Body of pancreas (tissue), 4 donors: ENCODE measurements around the gene MAP3K4. TPM values are rescaled to one million over a fixed set of nuclear protein-coding genes. Genes with fewer than 3 reads are reported as not detected.
A peak's percentile ranks its signal among the peaks of the same experiment; 100 is the strongest.

Source experiments
- ATAC-seq: fragments of 150-250 bp; one replicate; pipeline ENCODE4 v1.9.1; 2016
- DNase-seq, 4 donors: peaks; one replicate each; pipeline ENCODE4 v3.0.0-alpha.2; 2019
- H3K27ac ChIP-seq, 4 donors: fragments of 200-600 bp; sonication (generic); 1 replicate in 3 of 4; 2 replicates in 1 of 4; pipeline versions ENCODE4 v1.5.1 to v1.6.1; 2016 to 2019; ENCODE audit warnings: mild to moderate bottlenecking in 1 of 4, mixed read lengths in 1 of 4, moderate library complexity in 1 of 4
- H3K27me3 ChIP-seq, 2 donors: fragments of 200-600 bp; sonication (generic); one replicate each; pipeline ENCODE4 v1.6.0; 2016; ENCODE audit warnings: mild to moderate bottlenecking in 1 of 2
- H3K36me3 ChIP-seq, 2 donors: fragments of 200-600 bp; sonication (generic); replicated peaks in 1 of 2; 2 replicates each; pipeline ENCODE4 v1.5.1; 2016; ENCODE audit warnings: low read depth in 2 of 2; ENCODE audit not compliant: insufficient read depth in 1 of 2
- H3K4me1 ChIP-seq: fragments of 200-600 bp; sonication (generic); one replicate; pipeline ENCODE4 v1.6.0; 2016
- H3K4me3 ChIP-seq, 2 donors: fragments of 200-600 bp; sonication (generic); 1 replicate in 1 of 2; 2 replicates in 1 of 2; pipeline ENCODE4 v1.5.1; 2016 to 2019
- H3K9me3 ChIP-seq, 3 donors: fragments of 200-600 bp; sonication (generic); 1 replicate in 2 of 3; 2 replicates in 1 of 3; pipeline ENCODE4 v1.5.1; 2016
- POLR2A ChIP-seq, 3 donors: fragments of 450-650 bp; IDR thresholded peaks; one replicate each; pipeline ENCODE4 v1.6.1; 2016; ENCODE audit warnings: antibody characterized with exemption in 3 of 3, mild to moderate bottlenecking in 2 of 3
- whole genome bisulfite sequencing, 2 donors: methylation state at CpG; one replicate each; pipeline ENCODE4 v1.1.5; 2017; 5-methylcytosine and 5-hydroxymethylcytosine counted together
- intact Hi-C: fragments of 100-400 bp; cut with DNase I; formaldehyde crosslinking; loops from one replicate; pipeline ENCODE4 v1.15.1; 2023
- total RNA-seq, 2 donors: library from RNA; depleted of rRNA; stranded (reverse); fragments of >200 nt; gene quantifications; one replicate each; pipeline ENCODE4 v1.1.0, GENCODE V29; 2016
- TF ChIP-seq, protein P1 (sequence below), 7 experiments: fragments of 450-650 bp in 4 of 7; fragments of 200-600 bp in 3 of 7; sonication (generic) in 3 of 7; IDR thresholded peaks; one replicate each; pipeline ENCODE4 v1.5.1; 2016 to 2019; ENCODE audit warnings: antibody characterized with exemption in 7 of 7

MAP3K4 gene
- total RNA-seq, 2 donors from 2014 or later = 20.1 to 31.4 TPM

DNA sequence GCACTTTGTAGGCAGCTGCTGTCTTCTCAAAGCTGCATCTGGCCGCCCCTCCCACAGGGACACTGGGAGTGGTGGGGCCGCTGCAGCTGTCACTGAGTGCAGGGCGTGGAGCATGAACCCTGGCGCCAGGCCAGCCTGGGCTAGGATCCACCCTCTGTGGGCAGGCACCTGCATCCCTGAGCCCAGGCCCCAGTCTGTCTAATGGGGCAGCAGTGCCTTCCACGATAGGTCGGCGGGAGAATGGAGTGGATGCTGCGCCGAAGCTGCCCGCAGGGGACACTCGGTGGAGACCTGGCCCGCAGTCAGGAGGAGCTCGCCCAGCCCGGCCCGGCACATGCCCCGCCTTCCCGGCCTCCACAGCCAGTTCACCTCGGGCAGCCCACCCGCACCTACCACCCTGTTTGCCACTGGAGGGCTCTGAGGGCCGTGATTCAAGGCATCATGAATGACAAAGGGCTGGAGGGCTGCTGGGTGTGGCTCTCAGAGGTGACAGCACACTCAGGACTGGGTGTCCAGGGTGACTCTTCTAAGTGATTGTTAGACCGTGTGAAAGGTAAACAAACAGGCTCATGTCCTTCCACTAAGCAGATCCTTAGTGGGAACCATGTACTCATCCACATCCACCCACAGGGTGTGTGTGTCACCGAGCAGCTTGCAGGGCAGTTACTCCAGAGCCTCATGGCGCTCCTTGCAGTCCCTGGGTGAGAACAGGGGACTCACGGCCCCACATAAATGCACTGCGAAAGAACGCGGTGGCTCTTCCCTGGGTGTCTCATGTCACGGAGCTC, 148.4 kb downstream of the MAP3K4 start:
- no peak overlapping the region for H3K27ac ChIP-seq
- ATAC-seq = no peak
- H3K36me3 ChIP-seq = no peaks in the 10 kb centered on the region
- H3K27me3 ChIP-seq = no peaks in the 10 kb centered on the region
- no peaks in the 10 kb centered on the region for H3K4me1 ChIP-seq
- 83 to 87% methylated on average over 8 to 25 of the region's 28 CpGs for WGBS, 2 donors
- H3K4me3 ChIP-seq = no peak overlapping the region
- H3K9me3 ChIP-seq = no peaks in the 10 kb centered on the region
- peak in 2 of 4 donors; percentile 48 to 76 for DNase-seq
- intact Hi-C loops = loop anchor here (10.0 kb wide), 1 partner anchor 225 kb away; no protein-coding TSS in a partner anchor
- no peak for TF ChIP-seq POLR2A (IDR thresholded peaks at IDR 0.05)
- TF ChIP-seq, protein P1, sequence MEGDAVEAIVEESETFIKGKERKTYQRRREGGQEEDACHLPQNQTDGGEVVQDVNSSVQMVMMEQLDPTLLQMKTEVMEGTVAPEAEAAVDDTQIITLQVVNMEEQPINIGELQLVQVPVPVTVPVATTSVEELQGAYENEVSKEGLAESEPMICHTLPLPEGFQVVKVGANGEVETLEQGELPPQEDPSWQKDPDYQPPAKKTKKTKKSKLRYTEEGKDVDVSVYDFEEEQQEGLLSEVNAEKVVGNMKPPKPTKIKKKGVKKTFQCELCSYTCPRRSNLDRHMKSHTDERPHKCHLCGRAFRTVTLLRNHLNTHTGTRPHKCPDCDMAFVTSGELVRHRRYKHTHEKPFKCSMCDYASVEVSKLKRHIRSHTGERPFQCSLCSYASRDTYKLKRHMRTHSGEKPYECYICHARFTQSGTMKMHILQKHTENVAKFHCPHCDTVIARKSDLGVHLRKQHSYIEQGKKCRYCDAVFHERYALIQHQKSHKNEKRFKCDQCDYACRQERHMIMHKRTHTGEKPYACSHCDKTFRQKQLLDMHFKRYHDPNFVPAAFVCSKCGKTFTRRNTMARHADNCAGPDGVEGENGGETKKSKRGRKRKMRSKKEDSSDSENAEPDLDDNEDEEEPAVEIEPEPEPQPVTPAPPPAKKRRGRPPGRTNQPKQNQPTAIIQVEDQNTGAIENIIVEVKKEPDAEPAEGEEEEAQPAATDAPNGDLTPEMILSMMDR (IDR thresholded peaks at IDR 0.05) = peak in 1 of 7 experiments; percentile 56

DNA sequence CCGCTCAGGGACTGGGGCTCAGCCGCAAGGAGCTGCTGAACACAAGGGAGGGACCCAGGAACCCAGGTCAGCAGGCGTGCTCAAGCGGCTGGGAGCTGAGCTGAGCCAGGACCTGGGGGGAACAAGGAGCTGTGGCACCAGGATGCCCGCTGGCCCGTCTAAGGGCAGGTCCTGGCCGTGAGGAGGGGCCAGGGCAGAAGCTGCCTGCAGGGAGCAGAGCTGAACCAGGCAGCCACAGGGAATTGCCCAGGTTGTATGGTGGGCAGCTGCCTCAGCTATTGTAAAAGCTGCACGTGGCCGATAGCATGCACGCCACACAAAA, 148.9 kb downstream of the MAP3K4 start:
- no peaks in the 10 kb centered on the region for H3K4me1 ChIP-seq
- ATAC-seq (no peak), DNase-seq (no peak)
- H3K27ac ChIP-seq = no peak overlapping the region
- H3K4me3 ChIP-seq = no peak overlapping the region
- intact Hi-C loops = loop anchor here (10.0 kb wide), 1 partner anchor 224 kb away; no protein-coding TSS in a partner anchor
- 87 to 96% methylated on average over 7 to 10 of the region's 10 CpGs for WGBS, 2 donors
- no peaks in the 10 kb centered on the region for H3K9me3 ChIP-seq
- H3K36me3 ChIP-seq = no peaks in the 10 kb centered on the region
- no peaks in the 10 kb centered on the region for H3K27me3 ChIP-seq
- TF ChIP-seq, protein P1 (IDR thresholded peaks at IDR 0.05) = no peak
- no peak for TF ChIP-seq POLR2A (IDR thresholded peaks at IDR 0.05)

DNA sequence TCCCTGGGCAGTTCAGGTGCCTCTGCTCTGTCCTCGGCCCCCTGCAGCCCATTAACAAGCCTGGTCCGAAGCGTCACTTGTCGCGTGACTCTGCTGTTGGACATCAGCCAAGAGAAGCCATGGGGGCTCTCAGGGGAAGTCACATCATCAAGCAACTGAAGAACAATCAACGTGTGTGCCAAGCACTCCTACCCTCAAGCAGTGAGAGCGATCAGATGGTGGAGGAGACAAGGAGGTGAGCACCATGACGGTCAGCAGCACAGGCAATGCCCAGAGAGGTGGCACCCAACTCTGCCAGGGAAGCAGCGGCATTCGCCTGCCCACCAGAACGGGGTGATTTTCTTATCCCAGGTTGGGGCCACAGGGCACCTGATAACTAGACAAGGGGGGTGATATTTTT, 149.6 kb downstream of the MAP3K4 start:
- H3K27me3 ChIP-seq = no peaks in the 10 kb centered on the region
- no peaks in the 10 kb centered on the region for H3K36me3 ChIP-seq
- no peak for TF ChIP-seq POLR2A (IDR thresholded peaks at IDR 0.05)
- TF ChIP-seq, protein P1 (IDR thresholded peaks at IDR 0.05) = no peak
- DNase-seq (no peak), ATAC-seq (no peak)
- no peaks in the 10 kb centered on the region for H3K9me3 ChIP-seq
- intact Hi-C loops = loop anchor here (10.0 kb wide), 1 partner anchor 224 kb away; no protein-coding TSS in a partner anchor
- no peak overlapping the region for H3K27ac ChIP-seq
- WGBS, 2 donors = 81 to 92% methylated on average over 11 of the region's 11 CpGs
- no peak overlapping the region for H3K4me3 ChIP-seq
- H3K4me1 ChIP-seq = no peaks in the 10 kb centered on the region

DNA sequence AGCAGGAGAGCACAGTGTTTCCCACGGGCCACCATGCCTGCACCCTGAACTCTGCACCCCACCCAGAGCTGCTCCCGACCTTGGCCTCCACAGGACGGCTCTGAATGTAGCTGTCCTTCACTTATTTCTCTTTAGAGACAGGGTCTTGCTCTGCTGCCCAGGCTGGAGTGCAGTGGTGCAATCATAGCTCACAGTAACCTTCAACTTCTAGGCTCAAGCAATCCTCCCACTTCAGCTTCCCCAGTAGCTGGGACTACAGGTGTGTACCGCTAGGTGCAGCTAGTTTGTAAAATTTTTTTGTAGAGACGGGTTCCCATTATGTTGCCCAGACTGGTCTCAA, 151.4 kb downstream of the MAP3K4 start:
- H3K9me3 ChIP-seq = no peaks in the 10 kb centered on the region
- no peaks in the 10 kb centered on the region for H3K4me1 ChIP-seq
- no peaks in the 10 kb centered on the region for H3K36me3 ChIP-seq
- H3K27me3 ChIP-seq = no peaks in the 10 kb centered on the region
- ATAC-seq (no peak), DNase-seq (no peak)
- no peak for TF ChIP-seq POLR2A (IDR thresholded peaks at IDR 0.05)
- TF ChIP-seq, protein P1 (IDR thresholded peaks at IDR 0.05) = no peak
- no peak overlapping the region for H3K4me3 ChIP-seq
- 95 to 97% methylated on average over 4 to 5 of the region's 5 CpGs for WGBS, 2 donors
- no peak overlapping the region for H3K27ac ChIP-seq
- intact Hi-C loops = loop anchor here (10.0 kb wide), 1 partner anchor 222 kb away; no protein-coding TSS in a partner anchor
